Panc1 (cell line): ENCODE data around the gene AMTN.

ENCODE experiments used
- POLR2AphosphoS5 ChIP-seq: IDR thresholded peaks from 2 replicates; pipeline ENCODE4 v1.6.1; 2012; ENCODE audit warnings: mild to moderate bottlenecking, low read depth, low read length, moderate library complexity
- TCF7L2 ChIP-seq: IDR thresholded peaks from 2 replicates; pipeline ENCODE4 v1.6.1; 2011; ENCODE audit warnings: mild to moderate bottlenecking, low read depth, low read length, inconsistent platforms
- TF ChIP-seq, protein P1 (sequence below): fragments of 450-650 bp; IDR thresholded peaks from 2 replicates; pipeline ENCODE4 v1.5.1; 2017; ENCODE audit warnings: mild to moderate bottlenecking
- TF ChIP-seq, protein P2 (sequence below), 2 experiments: IDR thresholded peaks; 2 replicates each; pipeline ENCODE4 v1.6.1; 2011 to 2012; ENCODE audit warnings: low read depth in 2 of 2, control low read depth in 1 of 2, low read length in 1 of 2, mild to moderate bottlenecking in 1 of 2, moderate library complexity in 1 of 2; ENCODE audit not compliant: insufficient read depth in 1 of 2

- no peak for TF ChIP-seq POLR2AphosphoS5
- TF ChIP-seq, protein P1, sequence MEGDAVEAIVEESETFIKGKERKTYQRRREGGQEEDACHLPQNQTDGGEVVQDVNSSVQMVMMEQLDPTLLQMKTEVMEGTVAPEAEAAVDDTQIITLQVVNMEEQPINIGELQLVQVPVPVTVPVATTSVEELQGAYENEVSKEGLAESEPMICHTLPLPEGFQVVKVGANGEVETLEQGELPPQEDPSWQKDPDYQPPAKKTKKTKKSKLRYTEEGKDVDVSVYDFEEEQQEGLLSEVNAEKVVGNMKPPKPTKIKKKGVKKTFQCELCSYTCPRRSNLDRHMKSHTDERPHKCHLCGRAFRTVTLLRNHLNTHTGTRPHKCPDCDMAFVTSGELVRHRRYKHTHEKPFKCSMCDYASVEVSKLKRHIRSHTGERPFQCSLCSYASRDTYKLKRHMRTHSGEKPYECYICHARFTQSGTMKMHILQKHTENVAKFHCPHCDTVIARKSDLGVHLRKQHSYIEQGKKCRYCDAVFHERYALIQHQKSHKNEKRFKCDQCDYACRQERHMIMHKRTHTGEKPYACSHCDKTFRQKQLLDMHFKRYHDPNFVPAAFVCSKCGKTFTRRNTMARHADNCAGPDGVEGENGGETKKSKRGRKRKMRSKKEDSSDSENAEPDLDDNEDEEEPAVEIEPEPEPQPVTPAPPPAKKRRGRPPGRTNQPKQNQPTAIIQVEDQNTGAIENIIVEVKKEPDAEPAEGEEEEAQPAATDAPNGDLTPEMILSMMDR, result no peak
- no peak for TF ChIP-seq TCF7L2
- TF ChIP-seq, protein P2, sequence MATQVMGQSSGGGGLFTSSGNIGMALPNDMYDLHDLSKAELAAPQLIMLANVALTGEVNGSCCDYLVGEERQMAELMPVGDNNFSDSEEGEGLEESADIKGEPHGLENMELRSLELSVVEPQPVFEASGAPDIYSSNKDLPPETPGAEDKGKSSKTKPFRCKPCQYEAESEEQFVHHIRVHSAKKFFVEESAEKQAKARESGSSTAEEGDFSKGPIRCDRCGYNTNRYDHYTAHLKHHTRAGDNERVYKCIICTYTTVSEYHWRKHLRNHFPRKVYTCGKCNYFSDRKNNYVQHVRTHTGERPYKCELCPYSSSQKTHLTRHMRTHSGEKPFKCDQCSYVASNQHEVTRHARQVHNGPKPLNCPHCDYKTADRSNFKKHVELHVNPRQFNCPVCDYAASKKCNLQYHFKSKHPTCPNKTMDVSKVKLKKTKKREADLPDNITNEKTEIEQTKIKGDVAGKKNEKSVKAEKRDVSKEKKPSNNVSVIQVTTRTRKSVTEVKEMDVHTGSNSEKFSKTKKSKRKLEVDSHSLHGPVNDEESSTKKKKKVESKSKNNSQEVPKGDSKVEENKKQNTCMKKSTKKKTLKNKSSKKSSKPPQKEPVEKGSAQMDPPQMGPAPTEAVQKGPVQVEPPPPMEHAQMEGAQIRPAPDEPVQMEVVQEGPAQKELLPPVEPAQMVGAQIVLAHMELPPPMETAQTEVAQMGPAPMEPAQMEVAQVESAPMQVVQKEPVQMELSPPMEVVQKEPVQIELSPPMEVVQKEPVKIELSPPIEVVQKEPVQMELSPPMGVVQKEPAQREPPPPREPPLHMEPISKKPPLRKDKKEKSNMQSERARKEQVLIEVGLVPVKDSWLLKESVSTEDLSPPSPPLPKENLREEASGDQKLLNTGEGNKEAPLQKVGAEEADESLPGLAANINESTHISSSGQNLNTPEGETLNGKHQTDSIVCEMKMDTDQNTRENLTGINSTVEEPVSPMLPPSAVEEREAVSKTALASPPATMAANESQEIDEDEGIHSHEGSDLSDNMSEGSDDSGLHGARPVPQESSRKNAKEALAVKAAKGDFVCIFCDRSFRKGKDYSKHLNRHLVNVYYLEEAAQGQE (IDR thresholded peaks at IDR 0.05; ENCODE audit: insufficient read depth in 1 of 2, low read depth in 2 of 2, low read length in 1 of 2), result no peak
Measured at GRCh38 chr4:70518269-70518668, at the start of gene AMTN.
